ENCODE results near the gene PLA2G4A. TPM values are rescaled to one million over a fixed set of nuclear protein-coding genes. Genes with fewer than 3 reads are reported as not detected.

PLA2G4A gene
- total RNA-seq, 2 experiments from 2014 or later: not detected

DNA sequence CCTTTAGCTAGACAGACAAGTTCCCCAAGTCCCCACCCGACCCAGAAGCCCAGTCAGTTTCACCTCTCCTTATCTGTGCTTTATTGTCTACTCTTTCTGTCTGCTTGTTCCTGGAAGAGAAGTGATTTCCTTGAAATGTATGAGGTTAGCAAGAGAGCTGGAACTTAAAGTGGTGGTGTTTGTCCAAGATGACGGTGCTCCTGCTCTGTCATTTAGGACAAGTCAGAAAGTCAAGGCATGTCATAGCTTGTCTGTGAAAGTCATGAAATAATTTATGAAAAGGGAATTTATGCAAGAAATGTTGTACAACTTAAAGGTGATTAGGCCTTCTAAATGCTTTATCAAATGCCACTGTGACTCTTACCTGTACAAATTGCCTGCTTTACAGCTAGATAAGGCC lies 178.1 kb downstream of the PLA2G4A start:
- Histone ChIP-seq H3K27ac (ENCODE audit: low read depth in 1 of 2, low read length in 2 of 2) (no peak overlapping the region), H3K4me3 (ENCODE audit: low read length) (no peak overlapping the region), H3K4me1 (ENCODE audit: insufficient read depth, low read length) (no peaks in the 10 kb centered on the region), H3K9me3 (ENCODE audit: control insufficient read depth in 1 of 2, insufficient read depth in 1 of 2, low read length in 2 of 2) (no peaks in the 10 kb centered on the region), H3K27me3 (ENCODE audit: control insufficient read depth in 1 of 2, insufficient read depth in 2 of 2, low read length in 2 of 2) (no peaks in the 10 kb centered on the region), H3K36me3 (ENCODE audit: insufficient read depth, low read length) (no peaks in the 10 kb centered on the region)
- Mint-ChIP-seq H3K36me3 (ENCODE audit: low read depth) (no peaks in the 10 kb centered on the region), H3K4me3 (no peak overlapping the region), H3K27ac (no peak overlapping the region), H3K9me3 (peaks cover 5% of the 10 kb centered on the region), H3K27me3 (no peaks in the 10 kb centered on the region), H3K4me1 (ENCODE audit: low read depth) (no peaks in the 10 kb centered on the region)
- no peak for DNase-seq
- no peak for ATAC-seq (ENCODE audit: poor library complexity)
- ChIA-PET POLR2A (no interaction called here), CTCF (no interaction called here)
- intact Hi-C loops (cut with DNase I, micrococcal nuclease): no loop called here
- TF ChIP-seq, protein P1, sequence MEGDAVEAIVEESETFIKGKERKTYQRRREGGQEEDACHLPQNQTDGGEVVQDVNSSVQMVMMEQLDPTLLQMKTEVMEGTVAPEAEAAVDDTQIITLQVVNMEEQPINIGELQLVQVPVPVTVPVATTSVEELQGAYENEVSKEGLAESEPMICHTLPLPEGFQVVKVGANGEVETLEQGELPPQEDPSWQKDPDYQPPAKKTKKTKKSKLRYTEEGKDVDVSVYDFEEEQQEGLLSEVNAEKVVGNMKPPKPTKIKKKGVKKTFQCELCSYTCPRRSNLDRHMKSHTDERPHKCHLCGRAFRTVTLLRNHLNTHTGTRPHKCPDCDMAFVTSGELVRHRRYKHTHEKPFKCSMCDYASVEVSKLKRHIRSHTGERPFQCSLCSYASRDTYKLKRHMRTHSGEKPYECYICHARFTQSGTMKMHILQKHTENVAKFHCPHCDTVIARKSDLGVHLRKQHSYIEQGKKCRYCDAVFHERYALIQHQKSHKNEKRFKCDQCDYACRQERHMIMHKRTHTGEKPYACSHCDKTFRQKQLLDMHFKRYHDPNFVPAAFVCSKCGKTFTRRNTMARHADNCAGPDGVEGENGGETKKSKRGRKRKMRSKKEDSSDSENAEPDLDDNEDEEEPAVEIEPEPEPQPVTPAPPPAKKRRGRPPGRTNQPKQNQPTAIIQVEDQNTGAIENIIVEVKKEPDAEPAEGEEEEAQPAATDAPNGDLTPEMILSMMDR (IDR thresholded peaks at IDR 0.05): no peak

DNA sequence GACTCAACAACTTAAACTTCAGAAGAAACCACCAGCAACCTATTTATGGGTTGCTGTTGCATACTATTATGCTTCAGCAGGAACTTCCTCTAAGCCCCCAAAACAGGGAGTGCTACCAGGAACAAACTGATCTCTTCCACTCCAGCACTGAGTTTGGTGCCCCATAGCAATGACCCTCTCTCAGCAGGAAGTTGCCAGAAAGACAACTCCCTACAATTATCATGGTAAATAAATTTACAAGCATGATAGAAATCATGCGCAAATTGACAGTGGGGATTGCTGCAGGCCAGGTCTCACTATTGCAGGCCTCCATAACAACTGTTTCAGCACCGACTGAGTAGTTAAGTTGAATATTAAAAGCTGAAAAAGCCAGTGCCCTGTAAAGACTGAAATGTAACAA lies 180.6 kb downstream of the PLA2G4A start:
- CTCF ChIA-PET: no interaction called here
- H3K4me3 ChIP-seq (ENCODE audit: low read length): no peak overlapping the region
- H3K27ac ChIP-seq (ENCODE audit: low read depth in 1 of 2, low read length in 2 of 2): no peak overlapping the region
- no peaks in the 10 kb centered on the region for H3K27me3 Mint-ChIP-seq
- DNase-seq (no peak), ATAC-seq (ENCODE audit: poor library complexity) (no peak)
- H3K27me3 ChIP-seq (ENCODE audit: control insufficient read depth in 1 of 2, insufficient read depth in 2 of 2, low read length in 2 of 2): no peaks in the 10 kb centered on the region
- H3K27ac Mint-ChIP-seq: no peak overlapping the region
- no peaks in the 10 kb centered on the region for H3K4me1 Mint-ChIP-seq (ENCODE audit: low read depth)
- no peaks in the 10 kb centered on the region for H3K9me3 ChIP-seq (ENCODE audit: control insufficient read depth in 1 of 2, insufficient read depth in 1 of 2, low read length in 2 of 2)
- TF ChIP-seq, protein P1 (IDR thresholded peaks at IDR 0.05): no peak
- H3K36me3 ChIP-seq (ENCODE audit: insufficient read depth, low read length): no peaks in the 10 kb centered on the region
- POLR2A ChIA-PET: no interaction called here
- no peaks in the 10 kb centered on the region for H3K36me3 Mint-ChIP-seq (ENCODE audit: low read depth)
- intact Hi-C loops (cut with DNase I, micrococcal nuclease): no loop called here
- peaks cover 5% of the 10 kb centered on the region for H3K9me3 Mint-ChIP-seq
- no peaks in the 10 kb centered on the region for H3K4me1 ChIP-seq (ENCODE audit: insufficient read depth, low read length)
- H3K4me3 Mint-ChIP-seq: no peak overlapping the region

DNA sequence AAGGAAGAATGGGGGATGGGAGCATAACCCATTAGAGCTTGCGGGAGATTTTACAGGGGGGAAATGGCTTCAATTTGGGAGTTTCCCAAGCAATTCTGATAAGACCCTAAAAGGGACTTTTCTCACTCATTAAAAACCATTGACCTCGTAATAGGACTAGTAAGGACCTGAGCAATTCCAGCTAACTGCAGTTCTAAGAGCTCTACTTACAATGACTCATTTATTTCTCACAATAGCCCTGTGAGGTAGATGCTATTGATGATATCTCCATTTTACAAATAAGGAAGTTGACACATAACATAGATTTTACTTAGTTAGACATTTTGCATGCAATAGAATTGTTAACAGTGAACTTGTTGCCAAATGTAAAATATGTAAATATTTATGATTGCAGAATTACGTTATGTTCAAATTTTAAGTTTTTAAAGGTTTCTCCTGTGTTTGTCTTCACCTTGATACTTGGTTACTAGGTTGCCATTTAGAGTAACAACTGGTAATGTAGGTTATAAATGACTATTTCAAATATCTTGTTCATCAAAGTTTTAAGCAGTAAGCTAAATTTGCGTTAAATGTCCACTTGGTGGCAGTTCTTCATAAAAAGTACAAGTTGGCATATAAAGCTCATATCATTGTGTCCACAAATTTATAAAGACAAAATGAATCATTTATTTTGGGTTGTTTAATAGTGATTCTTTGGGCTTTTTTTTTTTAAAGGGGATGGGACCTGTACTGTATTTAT lies 182.0 kb downstream of the PLA2G4A start:
- Histone ChIP-seq H3K27ac (ENCODE audit: low read depth in 1 of 2, low read length in 2 of 2) (no peak overlapping the region), H3K4me1 (ENCODE audit: insufficient read depth, low read length) (no peaks in the 10 kb centered on the region), H3K4me3 (ENCODE audit: low read length) (no peak overlapping the region), H3K9me3 (ENCODE audit: control insufficient read depth in 1 of 2, insufficient read depth in 1 of 2, low read length in 2 of 2) (no peaks in the 10 kb centered on the region), H3K27me3 (ENCODE audit: control insufficient read depth in 1 of 2, insufficient read depth in 2 of 2, low read length in 2 of 2) (no peaks in the 10 kb centered on the region), H3K36me3 (ENCODE audit: insufficient read depth, low read length) (no peaks in the 10 kb centered on the region)
- POLR2A ChIA-PET: no interaction called here
- CTCF ChIA-PET: no interaction called here
- no peak overlapping the region for H3K27ac Mint-ChIP-seq
- DNase-seq: no peak
- peaks cover 4% of the 10 kb centered on the region for H3K27me3 Mint-ChIP-seq
- H3K36me3 Mint-ChIP-seq (ENCODE audit: low read depth): no peaks in the 10 kb centered on the region
- TF ChIP-seq, protein P1 (IDR thresholded peaks at IDR 0.05): no peak
- intact Hi-C loops (cut with DNase I, micrococcal nuclease): no loop called here
- H3K4me1 Mint-ChIP-seq (ENCODE audit: low read depth): no peaks in the 10 kb centered on the region
- peaks cover 5% of the 10 kb centered on the region for H3K9me3 Mint-ChIP-seq
- ATAC-seq (ENCODE audit: poor library complexity): no peak
- H3K4me3 Mint-ChIP-seq: no peak overlapping the region

All from CD4-positive, alpha-beta T cell (primary cell).